GM19043 (cell line): ENCODE data around the gene ZMYM2.
"Not testable (repeated sequence)": the region's sequence is repeated elsewhere in the genome, so short reads cannot be mapped to it uniquely, and the experiment has no call there.

ENCODE experiments used
- ATAC-seq: cut with Tn5 transposase; IDR thresholded peaks from one replicate; pipeline ENCODE4 v1.9.1; 2021; ENCODE audit warnings: low read depth; ENCODE audit not compliant: unreplicated experiment

Gene ZMYM2

DNA sequence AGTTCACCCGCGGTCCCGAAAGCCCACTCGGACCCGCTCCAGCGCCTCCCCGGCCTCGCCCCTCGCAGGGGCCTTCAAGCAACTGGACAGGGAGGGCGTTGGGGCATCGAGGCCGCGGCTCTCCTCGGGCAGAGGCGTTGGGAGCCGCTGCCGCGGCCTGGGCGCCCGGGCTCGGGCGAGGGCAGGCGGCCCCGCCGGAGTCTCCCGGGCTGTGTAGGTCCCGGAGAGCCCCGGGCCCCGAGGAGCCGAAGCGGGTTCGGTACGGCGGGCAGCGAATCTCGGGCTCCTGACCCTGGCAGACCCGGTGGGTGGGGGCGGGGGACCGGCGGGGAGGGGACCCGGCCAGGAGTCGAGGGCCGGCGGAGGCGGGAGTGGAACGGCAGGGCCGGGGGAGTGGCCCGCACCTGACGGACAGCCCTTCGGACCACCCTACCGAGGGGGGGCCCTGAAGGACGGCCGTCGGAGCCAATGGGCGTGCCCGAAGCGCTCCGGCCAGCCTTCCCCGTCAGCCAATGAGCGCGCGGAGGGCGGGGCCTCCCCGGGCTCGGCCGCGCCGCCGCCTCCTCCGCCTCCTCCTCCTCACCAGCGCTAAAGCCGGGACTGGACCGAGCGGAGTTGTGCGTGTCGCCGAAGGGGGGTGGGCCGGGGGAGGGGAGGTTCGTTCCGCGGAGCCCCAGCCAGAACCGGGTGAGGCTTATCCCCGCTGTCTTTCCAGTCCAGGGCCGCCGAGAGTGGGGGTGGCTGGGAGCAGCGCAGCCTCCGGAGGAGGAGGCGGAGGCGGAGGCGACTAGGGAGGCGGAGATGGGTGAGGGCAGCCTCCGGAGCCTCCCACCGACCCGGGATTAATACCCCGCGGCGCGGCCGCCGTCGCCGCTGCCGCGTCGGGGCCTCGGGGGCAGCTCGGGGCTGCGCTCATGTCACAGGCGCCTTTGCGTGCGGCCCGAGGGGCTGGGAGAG, at the start of gene ZMYM2:
ZMYM2 (plus strand) TSS at position 573 of the 957 bp plus-strand sequence. CDS start 34,346 bp downstream, outside the sequence.
- peak; percentile 73 for ATAC-seq

DNA sequence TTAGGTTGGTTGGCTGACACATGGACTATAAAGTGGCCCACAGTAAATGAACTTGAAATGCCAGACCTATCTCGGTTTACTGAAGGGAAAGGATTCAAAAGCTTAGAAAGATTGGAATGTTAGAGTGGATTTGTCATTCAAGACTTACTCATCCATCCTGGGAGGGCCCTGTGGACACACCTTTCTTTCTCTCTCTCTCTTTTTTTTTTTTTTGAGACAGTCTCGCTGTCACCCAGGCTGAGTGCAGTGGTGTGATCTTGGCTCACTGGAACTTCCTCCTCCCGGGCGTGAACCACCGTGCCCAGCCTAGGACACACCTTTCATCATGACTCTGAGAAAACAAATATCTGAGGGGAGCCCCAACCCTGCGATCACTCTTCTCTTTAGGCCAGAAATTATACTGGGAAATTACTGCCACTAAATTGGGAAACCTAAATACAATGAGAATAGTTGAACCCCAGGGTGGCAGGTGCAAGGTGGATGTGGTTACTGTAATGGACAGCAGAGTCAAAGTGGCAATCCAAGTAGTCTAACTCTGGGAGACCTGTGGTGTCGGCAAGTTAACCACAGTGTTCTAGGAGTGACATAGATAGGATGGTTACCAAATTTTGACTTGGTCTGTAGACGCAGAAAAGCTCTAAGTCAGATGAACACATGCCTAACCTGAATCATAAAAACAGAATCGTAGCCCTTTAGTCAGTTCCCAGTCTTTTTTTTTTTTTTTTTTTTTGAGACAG, 48.0 kb upstream of the ZMYM2 start:
- ATAC-seq, result no peak

DNA sequence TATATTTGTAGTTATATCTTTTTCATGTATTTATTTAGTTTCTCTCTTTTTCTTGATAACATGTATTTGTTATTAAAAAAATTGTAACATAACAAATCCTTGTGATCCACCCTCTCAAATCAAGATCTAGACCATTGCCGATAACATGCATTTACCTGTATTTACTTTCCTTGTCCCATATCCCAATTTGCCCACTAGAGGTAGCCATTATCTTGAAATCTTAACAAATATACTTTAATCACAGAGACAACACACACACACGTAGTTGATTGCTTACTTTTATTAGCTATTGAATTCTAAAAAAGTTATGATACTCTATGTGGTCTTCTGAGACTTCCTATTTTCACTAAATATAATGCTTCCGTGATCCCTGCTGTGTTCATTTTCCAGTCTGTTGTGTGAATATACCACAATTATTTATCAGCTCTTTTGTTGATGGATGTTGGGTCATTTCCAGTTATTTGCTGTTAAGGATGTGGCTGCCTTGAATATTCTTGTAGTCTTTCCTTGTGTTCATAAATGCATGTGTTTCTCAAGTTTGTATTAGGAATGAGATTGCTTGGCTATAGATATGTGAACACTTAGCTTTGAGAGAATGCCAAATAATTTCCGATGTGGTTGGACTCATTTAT, 31.3 kb upstream of the ZMYM2 start:
- no peak for ATAC-seq

DNA sequence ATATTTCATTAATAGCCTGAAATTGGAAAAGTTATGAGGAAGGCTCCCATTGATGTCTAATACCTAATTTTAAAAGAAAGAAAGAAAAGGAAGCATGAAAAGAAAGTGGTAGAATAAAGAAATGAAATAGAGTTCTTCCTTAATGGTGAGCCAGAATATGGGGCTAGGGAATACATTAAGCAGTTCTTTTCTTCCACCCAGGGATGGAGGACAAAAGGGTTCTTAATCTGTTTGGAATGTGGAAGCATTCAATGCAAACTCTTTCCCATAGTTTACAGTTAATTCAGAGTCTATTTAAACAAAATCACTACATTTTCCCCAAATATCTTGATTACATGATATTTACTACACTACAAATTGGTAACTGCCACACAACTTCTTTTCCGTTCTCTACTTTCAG, 18.4 kb upstream of the ZMYM2 start:
- ATAC-seq, result no peak

DNA sequence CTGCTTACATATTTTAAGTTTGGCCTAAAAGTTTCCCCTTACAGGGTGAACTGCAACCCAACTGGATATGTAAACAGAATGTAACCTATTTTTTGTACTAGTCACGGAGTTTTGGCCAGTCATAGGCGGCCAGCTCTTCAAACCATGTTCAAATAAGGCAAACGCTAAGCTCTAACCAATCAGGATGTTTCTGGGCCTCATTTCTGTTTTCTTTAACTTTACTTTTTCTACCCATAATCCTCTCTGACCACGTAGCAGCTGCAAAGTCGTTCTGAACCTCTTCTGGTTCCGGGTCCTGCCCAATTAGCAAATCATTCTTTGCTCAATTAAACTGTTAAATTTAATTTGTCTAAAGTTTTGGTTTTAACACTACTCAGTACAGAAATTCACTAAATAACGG, 8.2 kb upstream of the ZMYM2 start:
- no peak for ATAC-seq

DNA sequence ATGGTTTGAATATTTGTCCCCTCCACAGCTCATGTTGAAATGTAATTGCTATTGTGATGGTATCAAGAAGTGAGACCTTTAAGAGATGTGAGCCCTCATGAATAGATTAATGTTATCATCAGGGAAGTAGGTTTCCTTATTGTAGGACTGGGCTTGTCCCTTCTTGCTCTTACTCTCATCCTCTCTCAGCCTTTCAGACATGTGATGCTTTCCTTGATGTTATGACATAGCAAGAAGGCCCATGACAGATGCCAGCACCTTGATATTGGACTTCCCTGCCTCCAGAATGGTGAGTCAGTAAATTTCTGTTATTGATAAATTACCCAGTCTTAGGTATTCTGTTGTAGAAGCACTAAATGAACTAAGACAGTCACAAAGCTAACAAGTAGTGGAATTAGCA, 5.7 kb upstream of the ZMYM2 start:
- no peak for ATAC-seq

DNA sequence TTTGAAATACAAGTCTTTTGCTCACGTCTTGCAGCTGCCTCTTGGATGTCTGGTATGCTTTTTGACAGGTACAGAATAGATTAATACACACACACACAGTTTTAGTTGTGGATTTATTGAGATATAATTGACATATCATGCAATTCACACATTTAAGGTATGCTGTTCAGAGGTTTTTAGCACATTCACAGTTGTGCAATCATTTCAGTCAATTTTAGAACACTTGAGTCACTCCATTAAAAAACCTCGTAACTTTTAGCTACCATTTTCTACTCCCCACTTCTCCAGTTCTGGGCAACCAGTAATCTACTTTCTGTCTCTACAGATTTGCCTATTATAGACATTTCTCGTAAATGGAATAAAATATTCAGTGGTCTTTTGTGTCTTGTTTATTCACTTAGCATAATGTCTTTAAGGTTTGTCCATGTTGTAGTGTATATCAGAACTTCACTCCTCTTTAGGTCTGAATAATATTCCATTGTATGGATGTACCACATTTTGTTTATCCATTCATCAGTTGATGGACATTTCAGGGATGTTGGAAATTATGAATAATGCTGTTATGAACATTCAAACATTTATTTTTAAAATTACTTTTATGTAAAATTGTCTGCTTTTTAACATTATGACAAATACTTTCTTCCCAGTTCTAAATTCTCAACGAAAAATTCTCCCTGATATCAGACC, 2.5 kb upstream of the ZMYM2 start:
- ATAC-seq, result no peak

DNA sequence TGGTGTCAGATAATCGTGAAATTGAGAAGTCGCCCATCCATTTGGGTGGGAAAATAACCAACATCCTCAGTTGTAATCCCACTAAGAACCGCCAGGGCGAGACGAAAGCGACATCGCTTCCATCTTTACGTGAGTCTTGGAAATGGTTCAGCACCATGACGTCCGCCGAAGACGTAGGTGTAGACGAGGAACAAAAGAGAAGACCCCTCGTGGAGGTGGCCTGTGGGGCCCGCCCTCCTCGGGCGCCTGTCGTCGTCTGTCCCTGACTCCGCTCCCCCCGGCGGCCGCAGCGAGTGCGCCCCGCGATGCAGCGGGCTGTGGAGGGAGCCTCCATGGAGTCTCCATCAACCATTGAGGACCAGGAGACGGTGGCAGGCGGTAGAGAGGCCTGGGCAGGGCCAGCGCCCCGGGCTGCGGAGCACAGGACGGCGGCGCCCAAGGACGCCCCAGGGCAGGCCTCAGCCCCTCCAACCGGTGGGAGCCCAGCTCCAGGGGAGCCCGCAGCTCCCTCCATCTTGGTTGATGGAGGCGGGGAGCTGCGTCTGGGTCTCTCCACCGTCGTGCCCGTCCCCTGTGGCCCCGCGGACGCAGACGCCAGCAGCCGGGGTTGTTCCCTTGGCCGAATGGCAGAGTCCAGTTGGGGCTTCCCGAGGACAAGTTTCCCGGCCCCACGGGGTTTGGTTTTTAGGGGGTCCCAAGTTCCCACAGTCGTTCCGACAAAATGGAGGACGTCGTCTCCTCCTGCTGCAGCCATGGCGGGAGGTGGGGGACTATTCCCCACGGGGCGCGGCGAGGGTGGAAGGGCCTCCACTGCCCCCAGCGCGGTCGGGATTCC, 990 bp upstream of the ZMYM2 start:
- ATAC-seq, result peak; percentile 2

DNA sequence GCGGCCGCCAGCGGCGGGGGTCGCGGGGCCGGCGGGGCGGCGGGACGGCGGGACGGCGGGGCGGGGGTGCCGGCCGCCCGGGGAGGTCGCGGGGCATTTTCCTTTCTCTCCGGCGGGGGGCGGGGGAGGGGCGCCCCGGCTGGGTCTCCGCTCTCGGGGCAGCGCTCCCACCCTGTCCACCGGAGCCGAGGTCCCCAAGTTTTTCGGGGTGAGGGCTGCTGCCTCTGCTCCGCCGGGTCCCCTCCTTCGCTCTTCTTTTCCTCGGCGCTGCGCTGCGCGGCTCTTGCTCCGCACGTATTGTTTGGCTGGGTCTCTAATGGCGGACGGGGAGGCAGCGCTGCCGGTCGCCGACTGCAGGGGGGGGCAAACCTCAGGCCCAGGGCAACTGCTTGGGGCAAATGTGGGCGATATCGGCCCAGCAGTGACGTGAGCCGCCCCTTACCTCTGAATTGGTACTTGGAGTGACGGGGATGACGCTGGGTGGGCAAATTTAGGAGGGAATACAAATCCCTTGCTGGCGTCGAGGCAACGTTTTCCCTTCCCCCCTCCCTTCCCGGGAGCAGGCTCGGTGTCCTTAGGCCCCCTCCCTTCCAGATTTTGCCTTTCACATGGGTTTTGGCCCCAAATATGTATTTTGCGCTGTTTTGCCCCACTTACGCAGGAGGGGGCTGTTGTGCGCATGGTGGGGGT, 759 bp downstream of the ZMYM2 start:
- no peak for ATAC-seq

DNA sequence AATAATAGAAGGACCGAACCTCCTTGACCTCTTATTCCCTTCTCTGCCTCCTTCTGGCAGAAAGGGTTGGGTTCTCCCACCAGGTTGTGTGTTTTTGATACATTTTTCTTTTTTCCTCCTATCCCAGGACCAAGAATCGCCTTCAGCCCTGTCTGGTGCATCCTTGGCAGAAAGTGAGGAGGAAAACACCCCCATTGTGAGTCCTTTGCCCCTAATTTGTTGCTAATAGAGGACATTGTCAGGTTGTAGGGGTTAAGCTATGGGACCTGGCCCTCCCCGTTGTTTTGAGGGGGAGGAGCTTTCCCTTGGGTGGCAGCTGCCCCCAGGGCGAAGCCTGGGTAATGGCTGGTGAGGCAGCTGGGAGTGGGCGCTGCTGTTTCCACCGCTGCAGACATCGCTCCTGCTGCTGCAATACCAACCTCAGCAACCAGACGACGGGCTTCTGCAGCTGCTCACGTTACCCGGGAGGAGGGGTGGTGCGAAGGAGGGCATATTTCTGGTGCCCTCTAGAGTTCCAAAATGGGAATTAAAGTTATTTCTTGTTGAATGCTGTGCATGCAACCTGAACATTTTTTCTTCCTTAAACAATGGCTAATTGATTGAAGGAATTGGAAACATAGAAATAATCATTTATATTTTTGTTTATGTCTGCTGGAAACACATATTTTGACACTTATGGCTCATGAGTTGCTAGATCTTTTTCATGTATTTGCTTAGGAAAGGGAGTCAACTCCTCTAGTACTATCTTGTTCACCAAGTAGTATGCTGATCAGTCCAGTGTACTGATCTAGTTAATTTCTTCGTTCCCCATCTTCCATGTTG, 1.5 kb downstream of the ZMYM2 start:
- peak; percentile 35 for ATAC-seq

DNA sequence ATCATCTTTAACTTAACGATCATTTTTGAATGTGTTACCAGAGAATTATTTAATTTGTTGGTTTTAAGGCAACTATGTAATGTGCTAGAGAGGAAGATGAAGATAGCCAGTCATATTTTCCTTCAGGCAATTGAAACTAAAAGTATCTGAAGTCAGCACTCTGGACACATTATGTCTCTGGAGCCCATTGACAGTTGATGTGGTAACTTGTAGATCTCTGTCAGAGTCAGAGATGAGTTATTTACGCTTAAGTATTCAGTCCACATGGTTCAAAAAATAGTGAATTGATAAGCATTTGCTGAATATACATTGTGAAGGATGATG, 2.1 kb downstream of the ZMYM2 start:
- ATAC-seq, result no peak

DNA sequence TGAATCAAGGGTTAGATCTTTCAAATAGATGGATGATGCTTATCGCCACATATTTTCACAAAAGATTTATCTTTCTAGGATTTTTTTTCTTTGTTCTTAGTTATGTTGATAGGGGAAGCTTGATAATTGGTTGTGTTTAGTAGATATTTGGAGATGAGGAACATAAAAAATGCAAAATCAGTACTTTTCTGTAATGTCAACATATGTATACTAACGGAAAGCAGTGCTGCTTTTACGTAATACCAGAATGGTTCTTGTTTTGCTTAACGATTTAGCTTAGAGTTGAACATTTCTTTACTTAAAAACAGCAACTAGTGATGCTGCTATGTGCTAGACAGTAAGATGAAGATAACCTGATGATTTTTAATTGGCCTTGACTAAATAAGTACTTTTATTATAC, 3.0 kb downstream of the ZMYM2 start:
- ATAC-seq, result no peak

DNA sequence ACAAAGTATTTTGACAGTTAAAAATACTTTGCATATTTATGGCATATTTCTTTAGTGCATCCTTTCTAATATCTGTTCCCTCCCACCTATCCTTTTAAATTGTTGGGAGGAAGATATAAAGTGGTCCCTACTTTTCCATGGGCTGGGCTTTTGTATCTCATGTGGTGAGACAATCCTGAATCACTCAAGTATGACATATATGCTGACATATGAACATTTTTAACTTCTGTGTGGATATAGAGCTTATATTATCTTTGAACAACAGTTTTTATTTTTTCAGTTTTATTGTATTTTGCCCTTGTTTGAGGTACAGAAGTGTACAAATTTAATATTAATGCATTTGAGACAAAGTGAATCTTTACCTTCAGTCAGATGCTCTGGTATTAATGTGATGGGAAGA, 3.4 kb downstream of the ZMYM2 start:
- ATAC-seq, result no peak

DNA sequence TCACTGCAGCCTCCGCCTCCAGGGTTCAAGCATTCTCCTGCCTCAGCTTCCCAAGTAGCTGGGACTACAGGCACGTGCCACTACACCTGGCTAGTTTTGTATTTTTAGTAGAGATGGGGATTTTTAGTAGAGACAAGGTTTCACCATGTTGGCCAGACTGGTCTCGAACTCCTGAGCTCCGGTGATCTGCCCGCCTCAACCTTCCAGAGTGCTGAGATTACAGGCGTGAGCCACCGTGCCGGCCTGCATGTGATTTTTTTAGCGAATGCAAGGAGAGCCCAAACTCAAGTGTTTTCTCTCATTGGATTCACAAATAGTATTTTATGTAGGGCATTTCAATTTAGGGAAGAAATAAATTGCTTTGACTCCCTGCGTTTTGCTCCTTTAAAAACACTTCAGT, 4.4 kb downstream of the ZMYM2 start:
- no peak for ATAC-seq

DNA sequence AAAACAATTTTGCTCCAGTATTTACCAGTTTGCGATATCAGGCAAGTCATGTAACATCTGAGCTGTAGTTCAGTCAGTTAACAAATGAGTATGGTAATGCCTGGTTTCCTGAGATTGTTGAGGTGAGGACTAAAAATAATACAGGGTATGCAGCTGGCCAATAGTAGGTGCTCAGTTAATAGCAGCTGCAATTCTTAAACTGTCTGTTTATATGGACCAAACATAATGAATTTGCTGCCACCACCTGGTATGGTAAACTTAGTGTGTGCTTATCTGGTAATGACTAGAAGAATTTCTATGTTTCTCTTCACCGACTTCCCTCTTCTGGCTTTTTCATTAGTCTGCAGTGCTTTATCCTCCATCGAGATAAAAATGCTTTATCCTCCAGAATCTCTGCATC, 9.1 kb downstream of the ZMYM2 start:
- ATAC-seq, result no peak

DNA sequence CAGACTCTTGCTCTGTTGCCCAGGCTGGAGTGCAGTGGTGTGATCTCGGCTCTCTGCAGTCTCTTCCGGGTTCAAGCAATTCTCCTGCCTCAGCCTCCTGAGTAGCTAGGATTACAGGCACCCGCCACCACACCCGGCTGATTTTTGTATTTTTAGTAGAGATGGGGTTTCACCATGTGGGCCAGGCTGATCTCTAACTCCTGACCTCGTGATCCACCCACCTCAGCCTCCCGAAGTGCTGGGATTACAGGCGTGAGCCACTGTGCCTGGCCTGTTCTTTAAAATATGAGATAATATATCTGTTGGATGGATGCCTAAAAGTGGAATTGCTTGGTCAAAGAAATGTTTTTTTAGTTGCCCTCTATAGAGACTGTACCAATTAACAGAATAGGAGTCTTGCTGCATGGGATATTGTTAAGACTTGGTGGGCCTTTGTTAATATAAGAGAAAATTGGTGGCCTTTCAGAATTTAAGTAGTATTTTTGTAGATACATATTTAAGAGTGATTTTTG, 16.0 kb downstream of the ZMYM2 start:
- not testable (repeated sequence) for ATAC-seq

DNA sequence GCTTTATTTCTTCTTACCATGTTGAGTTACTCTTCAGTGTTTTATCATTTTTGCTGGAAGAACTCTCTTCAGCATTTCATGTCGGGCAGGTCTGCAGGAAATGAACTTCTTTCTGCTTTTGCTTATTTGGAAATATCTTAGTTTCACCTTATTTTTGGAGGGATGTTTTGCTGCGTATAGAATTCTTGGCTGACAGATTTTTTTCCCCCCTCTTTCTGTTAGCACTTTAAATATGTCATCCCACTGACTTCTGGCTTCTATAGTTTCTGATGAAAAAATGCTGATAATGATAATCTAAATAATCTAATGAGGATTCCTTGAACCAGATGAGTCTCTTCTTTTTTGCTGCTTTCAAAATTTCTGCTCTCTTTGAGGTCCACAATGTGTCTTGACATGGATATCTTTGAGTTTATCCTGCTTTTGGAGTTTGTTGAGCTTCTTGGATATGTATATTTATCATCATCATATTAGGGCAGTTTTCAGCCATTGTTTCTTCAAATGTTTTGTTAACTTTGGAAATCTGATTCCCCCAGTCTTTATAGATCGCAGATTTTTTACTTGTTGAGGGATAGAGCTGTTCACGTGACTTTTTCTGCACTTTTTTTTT, 20.4 kb downstream of the ZMYM2 start:
- no peak for ATAC-seq

DNA sequence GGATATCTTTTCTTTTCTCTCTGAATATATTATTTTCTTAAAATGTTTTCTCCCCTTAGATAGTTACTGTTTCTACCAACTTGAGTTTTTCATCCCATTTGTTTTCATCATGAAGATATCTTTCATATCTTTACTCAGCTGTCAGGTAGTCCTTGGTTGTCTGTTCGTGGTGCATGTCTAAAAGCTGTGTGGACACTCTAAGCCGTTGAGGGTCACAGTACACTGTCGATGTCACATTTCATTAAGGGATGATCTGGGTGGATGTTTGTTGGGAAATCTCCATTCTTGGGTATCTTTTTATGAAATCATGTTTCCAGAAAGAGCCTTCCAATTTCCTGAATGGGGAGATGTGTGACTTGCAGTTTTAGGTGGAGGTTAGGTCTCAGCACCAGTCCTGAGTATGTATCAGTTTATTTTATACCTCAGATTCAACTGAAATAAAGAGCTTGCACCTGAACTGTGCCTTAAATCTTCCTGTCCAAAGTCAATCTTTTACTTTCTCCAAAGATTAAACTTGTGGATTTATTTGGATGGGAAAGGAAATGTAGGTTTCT, 23.2 kb downstream of the ZMYM2 start:
- no peak for ATAC-seq
